A549 (cell line): Measurements from ENCODE around the gene REP15. TPM values are rescaled to one million over a fixed set of nuclear protein-coding genes. Genes with fewer than 3 reads are reported as not detected.
A peak's percentile ranks its signal among the peaks of the same experiment; 100 is the strongest.
"Not testable (repeated sequence)": the region's sequence is repeated elsewhere in the genome, so short reads cannot be mapped to it uniquely, and the experiment has no call there.

Source experiments
- ATAC-seq, 2 experiments: fragments of 200-7000 bp in 1 of 2; fragments of >200 bp in 1 of 2; cut with Nextera tagmentation in 1 of 2; cut with Tn5 transposase in 1 of 2; 3 replicates each; pipeline versions ENCODE4 v1.8.0 to v1.9.1; 2018 to 2020; ENCODE audit warnings: mild to moderate bottlenecking in 1 of 2, moderate library complexity in 1 of 2
- CTCF ChIA-PET: fragments of 300-600 bp; sonication (Branson Sonifier 250); formaldehyde crosslinking; extraction: SDS; loops from one replicate; lab custom pipeline; 2021; ENCODE audit warnings: antibody characterized with exemption, inconsistent platforms; lab: Yijun Ruan, JAX
- POLR2A ChIA-PET: fragments of 350-600 bp; formaldehyde crosslinking; extraction: SDS; loops from one replicate; lab custom pipeline; 2021; ENCODE audit warnings: antibody characterized with exemption, inconsistent platforms; lab: Yijun Ruan, JAX
- DNase-seq, 2 experiments: peaks; one replicate each; pipeline versions ENCODE4 v3.0.0 to v3.0.0-alpha.2; 2011 to 2016; ENCODE audit warnings: low read depth in 1 of 2, low spot score in 1 of 2
- FAIRE-seq: peaks from 2 replicates; lab custom pipeline; 2011; peaks lifted over from hg19 to GRCh38; lab: Jason Lieb, UNC
- H3K27ac ChIP-seq, 2 experiments: fragments of >200 bp; sonication (Bioruptor Twin); formaldehyde crosslinking; 3 replicates each; pipeline ENCODE4 v1.5.1; 2016 to 2017
- H3K4me1 ChIP-seq: fragments of >200 bp; sonication (Bioruptor Twin); formaldehyde crosslinking; 3 replicates; pipeline ENCODE4 v1.6.1; 2016
- H3K4me2 ChIP-seq: fragments of >200 bp; sonication (Bioruptor Twin); formaldehyde crosslinking; 3 replicates; pipeline ENCODE4 v1.6.1; 2016
- H3K4me3 ChIP-seq: fragments of >200 bp; sonication (Bioruptor Twin); formaldehyde crosslinking; 3 replicates; pipeline ENCODE4 v1.5.1; 2016
- H3K9me3 ChIP-seq: fragments of >200 bp; sonication (Bioruptor Twin); formaldehyde crosslinking; 3 replicates; pipeline ENCODE4 v1.6.1; 2016
- EHF ChIP-seq: fragments of 250-450 bp; sonication (Bioruptor Pico); IDR thresholded peaks from 2 replicates; pipeline ENCODE4 v1.5.0; 2020; ENCODE audit warnings: mild to moderate bottlenecking
- ESRRA ChIP-seq: fragments of 150-350 bp; IDR thresholded peaks from 2 replicates; pipeline ENCODE4 v1.6.1; 2014; ENCODE audit warnings: mild to moderate bottlenecking, low read length, borderline replicate concordance
- FOSB ChIP-seq: fragments of 250-450 bp; sonication (Bioruptor Pico); IDR thresholded peaks from 2 replicates; pipeline ENCODE4 v1.5.0; 2020; ENCODE audit warnings: mild to moderate bottlenecking, moderate library complexity
- KDM1A ChIP-seq: fragments of 200-600 bp; sonication (generic); IDR thresholded peaks from 2 replicates; pipeline ENCODE4 v1.6.1; 2016; ENCODE audit warnings: low read depth, mild to moderate bottlenecking
- MYC ChIP-seq: IDR thresholded peaks from 2 replicates; pipeline ENCODE4 v1.6.1; 2012; ENCODE audit warnings: mild to moderate bottlenecking, inconsistent platforms, low read length, improper control_type of control experiment, borderline replicate concordance
- RAD21 ChIP-seq, 2 experiments: fragments of >200 bp in 1 of 2; sonication (Bioruptor Twin) in 1 of 2; formaldehyde crosslinking in 1 of 2; IDR thresholded peaks in 1 of 2; conservative IDR thresholded peaks in 1 of 2; 2 replicates in 1 of 2; 3 replicates in 1 of 2; pipeline ENCODE4 v1.6.1; 2012 to 2018; ENCODE audit warnings: inconsistent platforms in 1 of 2
- SMC3 ChIP-seq: fragments of >200 bp; sonication (Bioruptor Twin); formaldehyde crosslinking; IDR thresholded peaks from 3 replicates; pipeline ENCODE4 v1.6.1; 2018; ENCODE audit warnings: inconsistent platforms
- SREBF2 ChIP-seq: fragments of 450-650 bp; IDR thresholded peaks from 2 replicates; pipeline ENCODE4 v1.6.1; 2014; ENCODE audit warnings: mild to moderate bottlenecking, moderate library complexity
- WGBS: methylation state at CpG from one replicate; pipeline ENCODE4 v1.1.6; 2017; ENCODE audit errors: missing lambda C conversion rate; 5-methylcytosine and 5-hydroxymethylcytosine counted together
- polyA plus RNA-seq, 4 experiments: library from polyadenylated mRNA; depleted of rRNA in 3 of 4; stranded (reverse); fragments of >200 nt; fragmentation: RNase III in 1 of 4; extraction: RNeasy Plus Mini Kit Qiagen cat#74134 plus additional on column Dnase treatment in 1 of 4; gene quantifications; 2 replicates in 3 of 4; 3 replicates in 1 of 4; pipeline ENCODE4 v1.2.3, GENCODE V29; 2011 to 2017
- TF ChIP-seq, protein P1 (sequence below): fragments of 200-600 bp; sonication (generic); IDR thresholded peaks from 2 replicates; pipeline ENCODE4 v1.6.1; 2016; ENCODE audit warnings: antibody characterized with exemption, mild to moderate bottlenecking, moderate library complexity
- TF ChIP-seq, protein P2 (sequence below): fragments of 250-450 bp; sonication (Bioruptor Pico); IDR thresholded peaks from 2 replicates; pipeline ENCODE4 v1.5.0; 2021; ENCODE audit warnings: mild to moderate bottlenecking, moderate library complexity, borderline replicate concordance
- TF ChIP-seq, protein P3 (sequence below): fragments of >200 bp; sonication (Bioruptor Twin); formaldehyde crosslinking; IDR thresholded peaks from 3 replicates; pipeline ENCODE4 v1.5.1; 2016
- TF ChIP-seq, protein P4 (sequence below): IDR thresholded peaks from 2 replicates; pipeline ENCODE4 v1.6.1; 2012; ENCODE audit warnings: low read depth, borderline replicate concordance
- TF ChIP-seq, protein P5 (sequence below): fragments of >200 bp; sonication (Bioruptor Twin); formaldehyde crosslinking; IDR thresholded peaks from 2 replicates; pipeline ENCODE4 v1.6.1; 2016
- TF ChIP-seq, protein P6 (sequence below): fragments of >200 bp; sonication (Bioruptor Twin); formaldehyde crosslinking; IDR thresholded peaks from 3 replicates; pipeline ENCODE4 v1.6.1; 2016

REP15 gene
- polyA plus RNA-seq, 2 of the 4 experiments (the other 2 are of a cell fraction) = 0.34 to 0.81 TPM

DNA sequence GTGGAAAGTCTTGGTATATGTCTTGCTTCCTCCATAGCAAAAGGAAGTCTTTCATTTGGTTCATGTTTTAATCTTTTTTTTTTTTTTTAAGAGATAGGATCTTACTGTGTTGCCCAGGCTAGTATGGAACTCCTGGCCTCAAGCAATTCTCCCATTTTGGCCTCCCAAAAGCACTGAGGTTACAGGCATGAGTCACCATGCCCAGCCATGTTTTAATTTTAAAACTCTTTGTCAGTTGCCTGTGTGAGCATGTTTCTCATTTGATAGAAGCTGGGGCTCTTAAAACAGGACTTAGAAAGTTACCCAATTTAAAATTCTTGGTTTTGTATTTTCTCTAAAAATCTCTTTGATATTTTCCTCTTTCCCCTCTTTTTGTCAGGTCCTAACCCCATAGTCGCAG, 45.0 kb upstream of the REP15 start:
- DNase-seq (no peak), FAIRE-seq (no peak), ATAC-seq (no peak)
- H3K9me3 ChIP-seq = no peaks in the 10 kb centered on the region
- 89% methylated on average over 1 of the region's 1 CpG for WGBS
- no peaks in the 10 kb centered on the region for H3K4me1 ChIP-seq
- POLR2A ChIA-PET = no interaction called here
- CTCF ChIA-PET = interaction anchor here (0.7 to 1.9 kb wide), 4 partner anchors 10 to 459 kb away, joined by 4 to 6 read pairs (median 5); no protein-coding TSS in a partner anchor
- no peak overlapping the region for H3K4me3 ChIP-seq
- TF ChIP-seq, protein P1, sequence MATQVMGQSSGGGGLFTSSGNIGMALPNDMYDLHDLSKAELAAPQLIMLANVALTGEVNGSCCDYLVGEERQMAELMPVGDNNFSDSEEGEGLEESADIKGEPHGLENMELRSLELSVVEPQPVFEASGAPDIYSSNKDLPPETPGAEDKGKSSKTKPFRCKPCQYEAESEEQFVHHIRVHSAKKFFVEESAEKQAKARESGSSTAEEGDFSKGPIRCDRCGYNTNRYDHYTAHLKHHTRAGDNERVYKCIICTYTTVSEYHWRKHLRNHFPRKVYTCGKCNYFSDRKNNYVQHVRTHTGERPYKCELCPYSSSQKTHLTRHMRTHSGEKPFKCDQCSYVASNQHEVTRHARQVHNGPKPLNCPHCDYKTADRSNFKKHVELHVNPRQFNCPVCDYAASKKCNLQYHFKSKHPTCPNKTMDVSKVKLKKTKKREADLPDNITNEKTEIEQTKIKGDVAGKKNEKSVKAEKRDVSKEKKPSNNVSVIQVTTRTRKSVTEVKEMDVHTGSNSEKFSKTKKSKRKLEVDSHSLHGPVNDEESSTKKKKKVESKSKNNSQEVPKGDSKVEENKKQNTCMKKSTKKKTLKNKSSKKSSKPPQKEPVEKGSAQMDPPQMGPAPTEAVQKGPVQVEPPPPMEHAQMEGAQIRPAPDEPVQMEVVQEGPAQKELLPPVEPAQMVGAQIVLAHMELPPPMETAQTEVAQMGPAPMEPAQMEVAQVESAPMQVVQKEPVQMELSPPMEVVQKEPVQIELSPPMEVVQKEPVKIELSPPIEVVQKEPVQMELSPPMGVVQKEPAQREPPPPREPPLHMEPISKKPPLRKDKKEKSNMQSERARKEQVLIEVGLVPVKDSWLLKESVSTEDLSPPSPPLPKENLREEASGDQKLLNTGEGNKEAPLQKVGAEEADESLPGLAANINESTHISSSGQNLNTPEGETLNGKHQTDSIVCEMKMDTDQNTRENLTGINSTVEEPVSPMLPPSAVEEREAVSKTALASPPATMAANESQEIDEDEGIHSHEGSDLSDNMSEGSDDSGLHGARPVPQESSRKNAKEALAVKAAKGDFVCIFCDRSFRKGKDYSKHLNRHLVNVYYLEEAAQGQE = no peak
- TF ChIP-seq EHF (CRISPR knock-in tag) (no peak), MYC (no peak), RAD21 (conservative IDR thresholded peaks at IDR 0.05 in 1 of 2, IDR thresholded peaks at IDR 0.05 in 1 of 2) (no peak)
- TF ChIP-seq, protein P2, sequence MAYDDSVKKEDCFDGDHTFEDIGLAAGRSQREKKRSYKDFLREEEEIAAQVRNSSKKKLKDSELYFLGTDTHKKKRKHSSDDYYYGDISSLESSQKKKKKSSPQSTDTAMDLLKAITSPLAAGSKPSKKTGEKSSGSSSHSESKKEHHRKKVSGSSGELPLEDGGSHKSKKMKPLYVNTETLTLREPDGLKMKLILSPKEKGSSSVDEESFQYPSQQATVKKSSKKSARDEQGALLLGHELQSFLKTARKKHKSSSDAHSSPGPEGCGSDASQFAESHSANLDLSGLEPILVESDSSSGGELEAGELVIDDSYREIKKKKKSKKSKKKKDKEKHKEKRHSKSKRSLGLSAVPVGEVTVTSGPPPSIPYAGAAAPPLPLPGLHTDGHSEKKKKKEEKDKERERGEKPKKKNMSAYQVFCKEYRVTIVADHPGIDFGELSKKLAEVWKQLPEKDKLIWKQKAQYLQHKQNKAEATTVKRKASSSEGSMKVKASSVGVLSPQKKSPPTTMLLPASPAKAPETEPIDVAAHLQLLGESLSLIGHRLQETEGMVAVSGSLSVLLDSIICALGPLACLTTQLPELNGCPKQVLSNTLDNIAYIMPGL (CRISPR knock-in tag) = no peak
- H3K4me2 ChIP-seq = no peak overlapping the region
- H3K27ac ChIP-seq = no peak overlapping the region

DNA sequence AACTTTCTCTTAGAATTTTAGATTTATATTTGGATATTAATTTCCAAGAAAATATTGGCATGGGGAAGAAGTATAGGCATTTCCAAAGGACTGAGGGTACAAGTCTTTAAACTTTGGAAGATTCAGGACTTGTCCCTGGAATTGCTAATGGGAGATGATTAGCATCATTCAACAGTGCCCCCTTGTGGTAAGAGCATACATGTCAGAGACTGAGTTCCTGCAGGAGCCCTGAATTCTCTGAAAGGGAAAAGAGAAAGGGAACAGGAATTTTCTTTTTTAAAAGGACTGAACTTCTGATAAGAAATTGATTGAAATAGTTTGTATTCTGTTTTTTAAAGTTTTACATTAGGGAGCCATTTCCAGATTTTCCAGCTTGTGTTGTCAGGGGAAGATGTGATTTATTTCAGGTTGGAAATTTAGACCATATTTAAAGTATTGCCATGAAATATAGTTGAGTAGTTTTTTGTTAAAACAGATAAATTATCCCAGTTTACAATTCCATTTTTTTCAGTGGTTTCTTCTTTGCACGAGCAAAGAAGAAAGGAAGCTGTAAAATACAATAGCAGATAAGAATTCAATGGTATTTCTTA, 44.0 kb upstream of the REP15 start:
- Histone ChIP-seq H3K4me2 (no peak overlapping the region), H3K27ac (no peak overlapping the region), H3K9me3 (no peaks in the 10 kb centered on the region), H3K4me3 (no peak overlapping the region), H3K4me1 (no peaks in the 10 kb centered on the region)
- WGBS = 6% methylated on average over 1 of the region's 1 CpG
- ATAC-seq (peak; percentile 81 to 89; a peak in 5 of 6 replicates), FAIRE-seq (peak; percentile 23), DNase-seq (peak; percentile 70 to 82)
- CTCF ChIA-PET = interaction anchor here (0.7 to 1.9 kb wide), 26 partner anchors 10 to 310 kb away, joined by 3 to 27 read pairs (median 4); partner anchors contain the start of gene PPFIBP1
- POLR2A ChIA-PET = no interaction called here
- TF ChIP-seq, protein P3, sequence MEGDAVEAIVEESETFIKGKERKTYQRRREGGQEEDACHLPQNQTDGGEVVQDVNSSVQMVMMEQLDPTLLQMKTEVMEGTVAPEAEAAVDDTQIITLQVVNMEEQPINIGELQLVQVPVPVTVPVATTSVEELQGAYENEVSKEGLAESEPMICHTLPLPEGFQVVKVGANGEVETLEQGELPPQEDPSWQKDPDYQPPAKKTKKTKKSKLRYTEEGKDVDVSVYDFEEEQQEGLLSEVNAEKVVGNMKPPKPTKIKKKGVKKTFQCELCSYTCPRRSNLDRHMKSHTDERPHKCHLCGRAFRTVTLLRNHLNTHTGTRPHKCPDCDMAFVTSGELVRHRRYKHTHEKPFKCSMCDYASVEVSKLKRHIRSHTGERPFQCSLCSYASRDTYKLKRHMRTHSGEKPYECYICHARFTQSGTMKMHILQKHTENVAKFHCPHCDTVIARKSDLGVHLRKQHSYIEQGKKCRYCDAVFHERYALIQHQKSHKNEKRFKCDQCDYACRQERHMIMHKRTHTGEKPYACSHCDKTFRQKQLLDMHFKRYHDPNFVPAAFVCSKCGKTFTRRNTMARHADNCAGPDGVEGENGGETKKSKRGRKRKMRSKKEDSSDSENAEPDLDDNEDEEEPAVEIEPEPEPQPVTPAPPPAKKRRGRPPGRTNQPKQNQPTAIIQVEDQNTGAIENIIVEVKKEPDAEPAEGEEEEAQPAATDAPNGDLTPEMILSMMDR = peak; percentile 93
- TF ChIP-seq RAD21 (conservative IDR thresholded peaks at IDR 0.05 in 1 of 2, IDR thresholded peaks at IDR 0.05 in 1 of 2) (peak; percentile 86 to 88), SMC3 (peak; percentile 75), ESRRA (no peak)

DNA sequence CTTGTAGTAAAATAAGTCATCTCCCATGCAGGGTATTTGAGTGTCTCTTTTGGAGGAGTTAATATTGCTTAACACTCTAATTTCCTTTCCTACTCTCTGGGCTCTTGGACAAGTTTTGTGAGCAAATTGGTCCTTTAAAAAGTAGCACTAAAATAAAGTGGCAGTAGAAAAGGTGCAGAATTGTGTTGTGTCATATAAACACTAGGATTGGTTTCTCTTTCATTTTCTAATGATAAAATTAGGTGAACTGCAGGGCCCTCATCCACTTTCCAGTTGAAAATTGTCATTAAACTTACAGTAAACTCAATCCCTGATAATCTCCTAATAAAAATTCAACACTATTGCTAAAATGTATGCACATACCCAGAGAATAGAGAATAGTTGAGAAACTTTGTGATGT, 42.6 kb upstream of the REP15 start:
- TF ChIP-seq, protein P4, sequence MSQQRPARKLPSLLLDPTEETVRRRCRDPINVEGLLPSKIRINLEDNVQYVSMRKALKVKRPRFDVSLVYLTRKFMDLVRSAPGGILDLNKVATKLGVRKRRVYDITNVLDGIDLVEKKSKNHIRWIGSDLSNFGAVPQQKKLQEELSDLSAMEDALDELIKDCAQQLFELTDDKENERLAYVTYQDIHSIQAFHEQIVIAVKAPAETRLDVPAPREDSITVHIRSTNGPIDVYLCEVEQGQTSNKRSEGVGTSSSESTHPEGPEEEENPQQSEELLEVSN = no peak
- TF ChIP-seq RAD21 (conservative IDR thresholded peaks at IDR 0.05 in 1 of 2, IDR thresholded peaks at IDR 0.05 in 1 of 2) (no peak), SMC3 (no peak), FOSB (CRISPR knock-in tag) (no peak), SREBF2 (no peak), KDM1A (no peak)
- TF ChIP-seq, protein P5, sequence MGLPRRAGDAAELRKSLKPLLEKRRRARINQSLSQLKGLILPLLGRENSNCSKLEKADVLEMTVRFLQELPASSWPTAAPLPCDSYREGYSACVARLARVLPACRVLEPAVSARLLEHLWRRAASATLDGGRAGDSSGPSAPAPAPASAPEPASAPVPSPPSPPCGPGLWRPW = no peak
- TF ChIP-seq, protein P6, sequence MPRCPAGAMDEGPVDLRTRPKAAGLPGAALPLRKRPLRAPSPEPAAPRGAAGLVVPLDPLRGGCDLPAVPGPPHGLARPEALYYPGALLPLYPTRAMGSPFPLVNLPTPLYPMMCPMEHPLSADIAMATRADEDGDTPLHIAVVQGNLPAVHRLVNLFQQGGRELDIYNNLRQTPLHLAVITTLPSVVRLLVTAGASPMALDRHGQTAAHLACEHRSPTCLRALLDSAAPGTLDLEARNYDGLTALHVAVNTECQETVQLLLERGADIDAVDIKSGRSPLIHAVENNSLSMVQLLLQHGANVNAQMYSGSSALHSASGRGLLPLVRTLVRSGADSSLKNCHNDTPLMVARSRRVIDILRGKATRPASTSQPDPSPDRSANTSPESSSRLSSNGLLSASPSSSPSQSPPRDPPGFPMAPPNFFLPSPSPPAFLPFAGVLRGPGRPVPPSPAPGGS = no peak

DNA sequence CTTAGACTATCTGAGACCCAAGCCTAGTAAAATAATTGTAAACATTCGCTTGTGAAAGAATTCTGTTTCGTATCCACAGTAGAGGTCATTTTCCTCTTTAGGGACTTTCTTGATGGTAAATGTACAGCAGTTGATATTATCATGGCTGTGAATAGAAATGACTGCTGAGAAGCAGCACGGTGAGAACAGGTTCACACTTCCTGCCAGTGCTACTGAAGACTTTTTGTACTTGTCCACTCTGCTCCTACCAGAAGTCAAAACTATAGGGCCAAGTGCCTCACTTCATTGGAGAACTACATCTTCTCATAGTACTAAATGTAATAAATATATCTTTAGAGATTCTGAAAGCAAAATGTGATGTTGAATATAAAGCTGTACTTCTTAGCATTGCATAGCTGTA, 40.8 kb upstream of the REP15 start:
- peak; percentile 90 for FAIRE-seq
- H3K4me1 ChIP-seq, H3K27ac ChIP-seq, POLR2A ChIA-PET, H3K4me2 ChIP-seq, H3K4me3 ChIP-seq, ATAC-seq, H3K9me3 ChIP-seq, DNase-seq: not testable (repeated sequence)
- 90% methylated on average over 3 of the region's 3 CpGs for WGBS
- CTCF ChIA-PET = interaction anchor here (2.4 kb wide), 1 partner anchor 221 kb away, joined by 5 read pairs; no protein-coding TSS in a partner anchor

More for the DNA sequence above, 42.6 kb upstream of the REP15 start:
- Histone ChIP-seq H3K9me3 (no peaks in the 10 kb centered on the region), H3K4me3 (no peak overlapping the region), H3K27ac (no peak overlapping the region), H3K4me1 (no peaks in the 10 kb centered on the region), H3K4me2 (no peak overlapping the region)
- CTCF ChIA-PET = interaction anchor here (0.7 to 2.4 kb wide), 6 partner anchors 9 to 237 kb away, joined by 3 to 27 read pairs (median 5); no protein-coding TSS in a partner anchor
- FAIRE-seq = no peak
- no peak for ATAC-seq
- DNase-seq = no peak
- POLR2A ChIA-PET = no interaction called here
